Upper lobe of left lung (tissue), 6 donors: ENCODE results near the gene TNNT2. TPM values are rescaled to one million over a fixed set of nuclear protein-coding genes. Genes with fewer than 3 reads are reported as not detected.

Experiments
- ATAC-seq, 2 donors: fragments of 200-7000 bp; cut with Tn5 transposase; one replicate each; pipeline ENCODE4 v1.9.1; 2022; ENCODE audit warnings: mild to moderate bottlenecking in 2 of 2, moderate library complexity in 2 of 2; ENCODE audit not compliant: low FRiP score in 2 of 2
- DNase-seq, 2 donors: peaks; one replicate each; pipeline ENCODE4 v3.0.0-alpha.2; 2019 to 2020
- H3K27ac ChIP-seq, 4 donors: fragments of 200-600 bp; sonication (generic); one replicate each; pipeline ENCODE4 v1.5.1; 2016 to 2019
- H3K27me3 ChIP-seq, 4 donors: fragments of 200-600 bp; sonication (generic); one replicate each; pipeline ENCODE4 v1.5.1; 2017 to 2019
- H3K36me3 ChIP-seq, 4 donors: fragments of 200-600 bp; sonication (generic); one replicate each; pipeline ENCODE4 v1.5.1; 2016 to 2019
- H3K4me1 ChIP-seq, 4 donors: fragments of 200-600 bp; sonication (generic); one replicate each; pipeline ENCODE4 v1.5.1; 2018 to 2019
- H3K4me3 ChIP-seq, 4 donors: fragments of 200-600 bp; sonication (generic); one replicate each; pipeline ENCODE4 v1.5.1; 2017 to 2019; ENCODE audit warnings: mild to moderate bottlenecking in 2 of 4, moderate library complexity in 1 of 4
- H3K9me3 ChIP-seq, 4 donors: fragments of 200-600 bp; sonication (generic); one replicate each; pipeline ENCODE4 v1.5.1; 2018 to 2019
- EP300 ChIP-seq, 4 donors: sonication (generic); formaldehyde crosslinking; IDR thresholded peaks; one replicate each; pipeline ENCODE4 v1.5.1; 2017; ENCODE audit warnings: antibody characterized with exemption in 4 of 4, control low read depth in 2 of 4
- POLR2A ChIP-seq, 4 donors: fragments of 450-650 bp; IDR thresholded peaks; one replicate each; pipeline ENCODE4 v1.5.1; 2016 to 2017; ENCODE audit warnings: antibody characterized with exemption in 4 of 4, mild to moderate bottlenecking in 2 of 4
- POLR2AphosphoS5 ChIP-seq, 2 donors: sonication (generic); formaldehyde crosslinking; IDR thresholded peaks; one replicate each; pipeline ENCODE4 v1.5.1; 2017; ENCODE audit warnings: antibody characterized with exemption in 2 of 2
- whole genome bisulfite sequencing, 2 donors: methylation state at CpG; one replicate each; pipeline ENCODE4 v1.1.5; 2017 to 2018; 5-methylcytosine and 5-hydroxymethylcytosine counted together
- total RNA-seq, 6 donors: library from RNA; depleted of rRNA in 4 of 6; stranded (reverse); fragments of >200 nt in 4 of 6; gene quantifications; one replicate each; pipeline versions ENCODE4 v1.1.0 to v1.2.1, GENCODE V29; 2016 to 2021
- TF ChIP-seq, protein P1 (sequence below), 6 experiments: fragments of 450-650 bp in 4 of 6; fragments of 200-600 bp in 2 of 6; sonication (generic) in 2 of 6; IDR thresholded peaks; one replicate each; pipeline ENCODE4 v1.5.1; 2016 to 2019; ENCODE audit warnings: antibody characterized with exemption in 6 of 6
- donor health status: DM: no; HTN: no; CAD: no; lungs with moderate emphysema.
- donor health status: DM: no; HTN: yes; CAD: no; lungs with severe emphysema.

Gene TNNT2
- total RNA-seq, 6 donors from 2014 or later = 2.0 to 31.4 (median 6.4) TPM

GRCh38 chr1:201324821-201325677, 52.4 kb downstream of the TNNT2 start:
- Histone ChIP-seq H3K27ac (no peak overlapping the region), H3K9me3 (no peaks in the 10 kb centered on the region), H3K4me3 (no peak overlapping the region), H3K27me3 (no peaks in the 10 kb centered on the region), H3K36me3 (no peaks in the 10 kb centered on the region), H3K4me1 (peaks cover 0 to 12% (median 7%) of the 10 kb centered on the region in 4 donors)
- no peak for ATAC-seq
- WGBS, 2 donors = 74 to 90% methylated on average over 8 to 15 of the region's 16 CpGs
- no peak for DNase-seq
- TF ChIP-seq, protein P1, sequence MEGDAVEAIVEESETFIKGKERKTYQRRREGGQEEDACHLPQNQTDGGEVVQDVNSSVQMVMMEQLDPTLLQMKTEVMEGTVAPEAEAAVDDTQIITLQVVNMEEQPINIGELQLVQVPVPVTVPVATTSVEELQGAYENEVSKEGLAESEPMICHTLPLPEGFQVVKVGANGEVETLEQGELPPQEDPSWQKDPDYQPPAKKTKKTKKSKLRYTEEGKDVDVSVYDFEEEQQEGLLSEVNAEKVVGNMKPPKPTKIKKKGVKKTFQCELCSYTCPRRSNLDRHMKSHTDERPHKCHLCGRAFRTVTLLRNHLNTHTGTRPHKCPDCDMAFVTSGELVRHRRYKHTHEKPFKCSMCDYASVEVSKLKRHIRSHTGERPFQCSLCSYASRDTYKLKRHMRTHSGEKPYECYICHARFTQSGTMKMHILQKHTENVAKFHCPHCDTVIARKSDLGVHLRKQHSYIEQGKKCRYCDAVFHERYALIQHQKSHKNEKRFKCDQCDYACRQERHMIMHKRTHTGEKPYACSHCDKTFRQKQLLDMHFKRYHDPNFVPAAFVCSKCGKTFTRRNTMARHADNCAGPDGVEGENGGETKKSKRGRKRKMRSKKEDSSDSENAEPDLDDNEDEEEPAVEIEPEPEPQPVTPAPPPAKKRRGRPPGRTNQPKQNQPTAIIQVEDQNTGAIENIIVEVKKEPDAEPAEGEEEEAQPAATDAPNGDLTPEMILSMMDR (IDR thresholded peaks at IDR 0.05) = no peak
- TF ChIP-seq POLR2AphosphoS5 (IDR thresholded peaks at IDR 0.05) = no peak
- no peak for TF ChIP-seq EP300 (IDR thresholded peaks at IDR 0.05)
- TF ChIP-seq POLR2A (IDR thresholded peaks at IDR 0.05) = no peak

GRCh38 chr1:201324306-201324705, 53.2 kb downstream of the TNNT2 start:
- no peak for DNase-seq
- 93 to 100% methylated on average over 4 of the region's 4 CpGs for WGBS, 2 donors
- no peaks in the 10 kb centered on the region for H3K27me3 ChIP-seq
- no peaks in the 10 kb centered on the region for H3K36me3 ChIP-seq
- peaks cover 0 to 6% (median under 1%) of the 10 kb centered on the region in 4 donors for H3K4me1 ChIP-seq
- ATAC-seq = no peak
- H3K9me3 ChIP-seq = no peaks in the 10 kb centered on the region
- no peak overlapping the region for H3K4me3 ChIP-seq
- H3K27ac ChIP-seq = no peak overlapping the region
- TF ChIP-seq EP300 (IDR thresholded peaks at IDR 0.05) (no peak), POLR2AphosphoS5 (IDR thresholded peaks at IDR 0.05) (no peak), POLR2A (IDR thresholded peaks at IDR 0.05) (no peak)
- TF ChIP-seq, protein P1 (IDR thresholded peaks at IDR 0.05) = no peak

DNA sequence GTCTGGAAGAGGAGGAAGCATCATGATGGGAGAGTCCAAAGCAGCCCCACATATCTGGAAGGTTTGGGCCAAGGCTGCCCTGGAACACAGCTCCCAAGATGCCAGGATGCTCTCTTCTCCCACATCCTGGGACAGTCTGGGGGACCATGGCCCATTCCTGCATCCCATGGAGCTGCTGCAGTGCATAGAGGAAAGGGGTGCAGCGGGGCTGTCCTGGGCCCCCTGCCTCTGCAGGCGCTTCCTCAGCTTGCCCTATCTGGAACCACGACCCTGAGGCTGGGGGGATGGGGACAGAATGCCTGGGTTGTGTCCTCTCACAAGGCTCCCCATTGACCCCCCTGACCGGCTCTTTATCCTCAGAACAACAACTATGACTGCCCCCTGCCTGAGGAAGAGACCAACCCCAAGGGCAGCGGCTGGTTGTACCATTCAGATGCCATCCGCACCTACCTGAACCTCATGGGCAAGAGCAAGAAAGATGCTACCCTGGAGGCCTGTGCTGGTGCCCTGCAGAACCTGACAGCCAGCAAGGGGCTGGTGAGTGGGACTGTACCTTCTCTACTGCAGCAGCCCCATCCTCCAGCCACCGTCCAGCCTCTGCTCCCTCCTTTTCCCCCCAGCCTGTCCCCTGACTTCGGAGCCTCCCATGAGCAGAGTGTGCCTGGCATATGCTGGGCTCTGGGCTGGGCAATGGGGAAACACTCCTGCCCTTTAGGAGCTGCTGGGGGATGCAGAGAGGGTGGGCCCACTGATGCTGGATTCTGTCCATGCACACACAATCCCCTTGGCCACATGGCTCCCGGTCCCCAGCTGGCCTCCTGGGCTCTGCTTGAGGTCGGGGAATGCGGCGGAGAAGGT, 54.6 kb downstream of the TNNT2 start:
- H3K9me3 ChIP-seq = no peaks in the 10 kb centered on the region
- H3K27ac ChIP-seq = no peak overlapping the region
- ATAC-seq = no peak
- WGBS, 2 donors = 91% methylated on average over 6 to 12 of the region's 12 CpGs
- TF ChIP-seq POLR2A (IDR thresholded peaks at IDR 0.05) (no peak), EP300 (IDR thresholded peaks at IDR 0.05) (no peak), POLR2AphosphoS5 (IDR thresholded peaks at IDR 0.05) (no peak)
- TF ChIP-seq, protein P1 (IDR thresholded peaks at IDR 0.05) = no peak
- no peak overlapping the region for H3K4me3 ChIP-seq
- no peaks in the 10 kb centered on the region for H3K36me3 ChIP-seq
- no peaks in the 10 kb centered on the region for H3K4me1 ChIP-seq
- no peak for DNase-seq
- H3K27me3 ChIP-seq = no peaks in the 10 kb centered on the region

GRCh38 chr1:201321826-201322390, 55.6 kb downstream of the TNNT2 start:
- Histone ChIP-seq H3K27ac (no peak overlapping the region), H3K36me3 (no peaks in the 10 kb centered on the region), H3K4me3 (no peak overlapping the region), H3K27me3 (no peaks in the 10 kb centered on the region), H3K9me3 (no peaks in the 10 kb centered on the region), H3K4me1 (no peaks in the 10 kb centered on the region)
- ATAC-seq (no peak), DNase-seq (no peak)
- TF ChIP-seq POLR2A (IDR thresholded peaks at IDR 0.05) = no peak
- TF ChIP-seq POLR2AphosphoS5 (IDR thresholded peaks at IDR 0.05) = no peak
- no peak for TF ChIP-seq EP300 (IDR thresholded peaks at IDR 0.05)
- TF ChIP-seq, protein P1 (IDR thresholded peaks at IDR 0.05) = no peak
- WGBS, 2 donors = 87 to 95% methylated on average over 10 to 15 of the region's 15 CpGs
